ENCODE results near the gene UBASH3A. TPM values are rescaled to one million over a fixed set of nuclear protein-coding genes. Genes with fewer than 3 reads are reported as not detected.

The UBASH3A gene
- polyA plus RNA-seq, 1 of the 3 experiments (the other 2 are of a cell fraction) = not detected

GRCh38 chr21:42391297-42391696 is 12.4 kb upstream of the UBASH3A start:
- no peaks in the 10 kb centered on the region for H3F3A ChIP-seq (replicated peaks; ENCODE audit: insufficient read depth)
- TF ChIP-seq TCF12 (IDR thresholded peaks at IDR 0.05) (no peak), IRF3 (IDR thresholded peaks at IDR 0.05; ENCODE audit: low read depth, low read length) (no peak), NFIC (IDR thresholded peaks at IDR 0.05; ENCODE audit: borderline replicate concordance) (no peak), USF1 (IDR thresholded peaks at IDR 0.05; ENCODE audit: borderline replicate concordance, low read depth) (no peak), RXRA (IDR thresholded peaks at IDR 0.05; ENCODE audit: borderline replicate concordance, low read depth) (no peak), YY1 (IDR thresholded peaks at IDR 0.05; ENCODE audit: low read depth) (no peak)
- no peak overlapping the region for H2AFZ ChIP-seq (ENCODE audit: low read depth)
- no peaks in the 10 kb centered on the region for H3K4me1 ChIP-seq (ENCODE audit: control insufficient read depth in 1 of 2, insufficient read depth in 2 of 2, low read depth in 1 of 2, low read length in 1 of 2)
- POLR2A ChIA-PET = no interaction called here
- H3K27me3 ChIP-seq (ENCODE audit: insufficient read depth) = no peaks in the 10 kb centered on the region
- CTCF ChIA-PET = no interaction called here
- H3K4me3 ChIP-seq (ENCODE audit: low read depth in 2 of 2, low read length in 1 of 2) = no peak overlapping the region
- 47% methylated on average over 5 of the region's 5 CpGs for WGBS (ENCODE audit: low lambda C conversion rate)
- no peak overlapping the region for H3K9ac ChIP-seq
- H3K9me2 ChIP-seq = no peaks in the 10 kb centered on the region
- no peak overlapping the region for H3K27ac ChIP-seq (ENCODE audit: low read depth in 2 of 2, low read length in 1 of 2)
- no peak for DNase-seq
- H3K79me2 ChIP-seq (ENCODE audit: insufficient read depth) = no peaks in the 10 kb centered on the region
- H3K9me3 ChIP-seq = no peaks in the 10 kb centered on the region
- H4K20me1 ChIP-seq (ENCODE audit: insufficient read depth) = no peaks in the 10 kb centered on the region
- H3K4me2 ChIP-seq = no peak overlapping the region
- H3K36me3 ChIP-seq (replicated peaks in 1 of 2; ENCODE audit: control insufficient read depth in 1 of 2, insufficient read depth in 2 of 2, low read length in 1 of 2) = no peaks in the 10 kb centered on the region

- no peaks in the 10 kb centered on the region for H3K27me3 ChIP-seq (ENCODE audit: insufficient read depth)
- H3K4me1 ChIP-seq (ENCODE audit: control insufficient read depth in 1 of 2, insufficient read depth in 2 of 2, low read depth in 1 of 2, low read length in 1 of 2) = no peaks in the 10 kb centered on the region
- no peak overlapping the region for H3K4me2 ChIP-seq
- H3K79me2 ChIP-seq (ENCODE audit: insufficient read depth) = no peaks in the 10 kb centered on the region
- 61% methylated on average over 17 of the region's 17 CpGs for WGBS (ENCODE audit: low lambda C conversion rate)
- no peak overlapping the region for H3K9ac ChIP-seq
- H3K27ac ChIP-seq (ENCODE audit: low read depth in 2 of 2, low read length in 1 of 2) = no peak overlapping the region
- no peaks in the 10 kb centered on the region for H3F3A ChIP-seq (replicated peaks; ENCODE audit: insufficient read depth)
- H3K4me3 ChIP-seq (ENCODE audit: low read depth in 2 of 2, low read length in 1 of 2) = no peak overlapping the region
- ChIA-PET CTCF (no interaction called here), POLR2A (no interaction called here)
- no peak overlapping the region for H2AFZ ChIP-seq (ENCODE audit: low read depth)
- DNase-seq = no peak
- TF ChIP-seq ELF1 (IDR thresholded peaks at IDR 0.05) = no peak
- no peak for TF ChIP-seq ZBTB33 (IDR thresholded peaks at IDR 0.05; ENCODE audit: borderline replicate concordance, low read depth)
- no peak for TF ChIP-seq CHD2 (IDR thresholded peaks at IDR 0.05; ENCODE audit: low read length, partially characterized antibody)
- TF ChIP-seq RFX5 (IDR thresholded peaks at IDR 0.05; ENCODE audit: low read length) = no peak
- no peak for TF ChIP-seq CTCF (IDR thresholded peaks at IDR 0.05)
- TF ChIP-seq EZH2phosphoT487 (IDR thresholded peaks at IDR 0.05; ENCODE audit: borderline replicate concordance, low read depth) = no peak
- no peaks in the 10 kb centered on the region for H3K9me3 ChIP-seq
- no peaks in the 10 kb centered on the region for H3K9me2 ChIP-seq
- no peaks in the 10 kb centered on the region for H4K20me1 ChIP-seq (ENCODE audit: insufficient read depth)
- H3K36me3 ChIP-seq (replicated peaks in 1 of 2; ENCODE audit: control insufficient read depth in 1 of 2, insufficient read depth in 2 of 2, low read length in 1 of 2) = no peaks in the 10 kb centered on the region
Observed at GRCh38 chr21:42392731-42393442, 10.8 kb upstream of the UBASH3A start.
